Activated T-cell treated with anti-CD3 and anti-CD28 coated beads, Interleukin-2, amount 50 U/mL, for 4 hours (primary cell): ENCODE data around the gene WDR59. TPM values are rescaled to one million over a fixed set of nuclear protein-coding genes. Genes with fewer than 3 reads are reported as not detected.
"Not testable (repeated sequence)": the region's sequence is repeated elsewhere in the genome, so short reads cannot be mapped to it uniquely, and the experiment has no call there.

Experiments
- ATAC-seq, 2 donors: fragments of 200-7000 bp; cut with Tn5 transposase; one replicate each; pipeline ENCODE4 v1.10.0; 2021
- DNase-seq: peaks from one replicate; pipeline ENCODE4 v3.0.0-alpha.2; 2020
- H3K27me3 Mint-ChIP-seq: one replicate; pipeline ENCODE4 v1.8.0; 2021; ENCODE audit warnings: low read depth, mixed read lengths
- H3K36me3 Mint-ChIP-seq: one replicate; pipeline ENCODE4 v1.8.0; 2022; ENCODE audit warnings: mixed read lengths; ENCODE audit not compliant: insufficient read depth
- H3K4me1 Mint-ChIP-seq: one replicate; pipeline ENCODE4 v1.8.0; 2021; ENCODE audit warnings: low read depth, mixed read lengths
- H3K4me3 Mint-ChIP-seq: one replicate; pipeline ENCODE4 v1.8.0; 2021; ENCODE audit warnings: mild to moderate bottlenecking, moderate library complexity, mixed read lengths
- H3K9me3 Mint-ChIP-seq: one replicate; pipeline ENCODE4 v1.8.0; 2021; ENCODE audit warnings: mixed read lengths
- total RNA-seq, 3 donors: library from RNA; stranded (reverse); gene quantifications; one replicate each; pipeline ENCODE4 v1.2.1, GENCODE V29; 2021

Gene WDR59
- total RNA-seq, 3 donors from 2014 or later: 49.3 to 61.8 (median 58.4) TPM

DNA sequence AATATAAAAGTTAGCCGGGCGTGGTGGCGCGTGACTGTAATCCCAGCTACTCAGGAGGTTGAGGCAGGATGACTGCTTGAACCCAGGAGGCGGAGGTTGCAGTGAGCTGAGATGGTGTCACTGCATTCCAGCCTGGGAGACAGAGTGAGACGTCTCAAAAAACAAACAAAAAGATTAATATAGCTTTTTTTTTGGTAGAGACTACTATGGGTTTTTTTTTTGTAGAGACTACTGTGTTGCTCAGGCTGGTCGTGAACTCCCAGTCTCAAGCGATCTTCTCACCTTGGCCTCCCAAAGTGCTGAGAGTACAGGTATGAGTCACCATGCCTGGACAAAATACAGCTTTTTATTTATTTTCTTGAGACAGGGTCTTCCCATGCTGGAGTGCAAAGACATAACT, 34.1 kb upstream of the WDR59 start:
- no peak for ATAC-seq
- peaks cover 9% of the 10 kb centered on the region for H3K9me3 Mint-ChIP-seq
- H3K27me3 Mint-ChIP-seq: no peaks in the 10 kb centered on the region
- H3K36me3 Mint-ChIP-seq: peaks cover 13% of the 10 kb centered on the region
- H3K4me1 Mint-ChIP-seq: peaks cover 15% of the 10 kb centered on the region
- DNase-seq: no peak
- H3K4me3 Mint-ChIP-seq: no peak overlapping the region

DNA sequence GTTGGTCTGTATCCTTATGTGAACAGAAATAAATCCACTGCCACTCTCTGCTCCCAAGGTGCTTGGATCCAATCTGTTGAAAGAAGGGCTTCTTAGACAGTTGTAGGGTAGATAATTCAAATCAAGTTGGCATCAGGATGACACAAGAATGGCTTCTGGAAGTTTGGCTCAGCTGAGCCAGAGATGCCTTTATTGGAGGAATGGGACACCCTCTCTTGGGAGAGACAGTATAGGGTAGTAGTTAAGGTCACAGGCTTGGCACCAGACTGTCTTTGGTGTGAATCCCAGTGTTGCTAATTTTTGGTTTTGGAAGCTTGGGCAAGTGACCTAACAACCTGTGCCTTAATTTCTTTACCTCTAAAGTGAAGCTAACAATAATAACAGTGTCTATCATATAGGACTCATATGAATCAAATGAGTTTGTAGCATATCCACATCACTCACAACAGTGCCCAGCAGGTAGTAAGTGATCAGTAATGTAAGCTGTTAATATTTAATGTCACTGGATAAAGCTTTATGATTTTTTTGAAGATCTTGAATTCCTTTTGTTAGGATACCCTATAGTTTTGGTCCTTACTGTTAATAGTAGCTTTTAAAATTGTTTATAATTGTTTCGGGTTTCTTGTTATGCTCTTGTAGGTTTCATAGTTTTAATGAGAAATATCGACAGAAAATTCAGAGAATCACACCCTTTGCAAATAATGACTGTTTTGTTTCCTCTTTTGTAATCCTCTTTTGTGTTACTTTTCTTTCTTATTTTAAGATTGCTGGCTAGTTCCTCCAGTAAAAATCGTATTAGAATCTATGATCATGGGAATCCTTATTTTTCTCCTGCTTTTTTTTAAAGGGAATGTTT, 33.0 kb upstream of the WDR59 start:
- peaks cover 15% of the 10 kb centered on the region for H3K4me1 Mint-ChIP-seq

DNA sequence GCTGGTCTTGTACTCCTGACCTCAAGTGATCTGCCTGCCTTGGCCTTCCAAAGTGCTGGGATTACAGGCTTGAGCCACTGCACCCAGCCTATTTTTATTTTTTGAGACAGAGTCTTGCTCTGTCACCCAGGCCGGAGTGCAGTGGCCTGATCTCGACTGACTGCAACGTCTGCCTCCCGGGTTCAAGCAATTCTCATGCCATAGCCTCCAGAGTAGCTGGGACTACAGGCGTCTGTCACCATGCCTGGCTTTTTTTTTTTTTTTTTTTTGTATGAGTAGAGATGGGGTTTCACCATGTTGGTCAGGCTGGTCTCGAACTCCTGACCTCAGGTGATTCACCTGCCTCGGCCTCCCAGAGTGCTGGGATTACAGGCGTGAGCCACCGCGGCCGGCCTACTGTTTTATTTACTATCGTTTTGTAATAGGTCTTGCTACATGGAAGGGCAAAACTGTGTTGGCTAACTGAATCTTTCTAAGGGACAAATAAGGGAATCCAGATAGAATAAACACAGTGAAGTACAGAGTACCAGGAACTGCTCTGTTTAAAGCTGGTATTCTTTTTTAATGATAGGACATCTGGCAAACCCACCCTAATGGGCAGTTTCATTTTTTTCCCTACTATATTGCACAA, 31.6 kb upstream of the WDR59 start:
- ATAC-seq, H3K36me3 Mint-ChIP-seq, H3K9me3 Mint-ChIP-seq, H3K4me3 Mint-ChIP-seq, H3K27me3 Mint-ChIP-seq, DNase-seq: not testable (repeated sequence)
- peaks cover 25% of the 10 kb centered on the region for H3K4me1 Mint-ChIP-seq

More for the DNA sequence above, 33.0 kb upstream of the WDR59 start:
- H3K4me3 Mint-ChIP-seq: no peak overlapping the region
- H3K27me3 Mint-ChIP-seq: no peaks in the 10 kb centered on the region
- H3K36me3 Mint-ChIP-seq: peaks cover 10% of the 10 kb centered on the region
- DNase-seq (no peak), ATAC-seq (no peak)
- H3K9me3 Mint-ChIP-seq: peaks cover 9% of the 10 kb centered on the region

DNA sequence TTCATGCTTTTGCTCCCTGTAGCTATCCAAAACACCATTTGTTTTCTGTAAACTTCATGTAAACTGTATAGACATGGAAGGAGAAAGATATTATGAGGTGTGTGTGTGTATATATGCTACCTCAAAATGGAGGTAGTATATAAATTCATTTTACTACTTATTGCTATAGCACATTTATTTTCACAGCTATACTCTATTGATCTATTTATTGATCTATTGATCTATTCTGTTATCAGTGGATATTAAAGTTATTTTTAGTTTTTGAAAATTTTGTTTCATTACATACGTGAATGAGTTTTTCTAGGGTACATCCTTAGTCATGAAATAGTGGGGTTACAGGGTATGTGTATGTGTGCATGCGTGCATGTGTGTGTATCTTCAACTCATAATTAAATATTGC, 29.4 kb upstream of the WDR59 start:
- Mint-ChIP-seq H3K9me3 (no peaks in the 10 kb centered on the region), H3K4me3 (no peak overlapping the region), H3K4me1 (peaks cover 30% of the 10 kb centered on the region), H3K27me3 (no peaks in the 10 kb centered on the region), H3K36me3 (no peaks in the 10 kb centered on the region)
- ATAC-seq (no peak), DNase-seq (no peak)

DNA sequence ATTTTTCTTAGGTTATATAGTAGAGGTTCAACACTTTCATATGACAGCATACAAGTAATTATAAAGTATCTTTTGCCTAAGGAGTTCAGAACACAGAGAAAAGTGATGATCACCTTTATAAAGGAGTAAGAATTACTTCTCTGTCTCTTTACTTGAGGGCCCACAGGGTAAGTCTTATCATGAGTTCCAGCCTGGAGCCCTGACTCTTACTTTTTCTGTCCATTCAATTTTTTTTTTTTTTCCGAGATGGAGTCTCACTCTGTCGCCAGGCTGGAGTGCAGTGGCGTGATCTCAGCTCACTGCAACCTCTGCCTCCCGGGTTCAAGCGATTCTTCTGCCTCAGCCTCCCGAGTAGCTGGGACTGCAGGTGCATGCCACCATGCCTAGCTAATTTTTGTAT, 28.2 kb upstream of the WDR59 start:
- H3K27me3 Mint-ChIP-seq, ATAC-seq, DNase-seq, H3K36me3 Mint-ChIP-seq, H3K9me3 Mint-ChIP-seq: not testable (repeated sequence)
- H3K4me1 Mint-ChIP-seq: peaks cover 36% of the 10 kb centered on the region
- peak overlapping the region; percentile 21 for H3K4me3 Mint-ChIP-seq

DNA sequence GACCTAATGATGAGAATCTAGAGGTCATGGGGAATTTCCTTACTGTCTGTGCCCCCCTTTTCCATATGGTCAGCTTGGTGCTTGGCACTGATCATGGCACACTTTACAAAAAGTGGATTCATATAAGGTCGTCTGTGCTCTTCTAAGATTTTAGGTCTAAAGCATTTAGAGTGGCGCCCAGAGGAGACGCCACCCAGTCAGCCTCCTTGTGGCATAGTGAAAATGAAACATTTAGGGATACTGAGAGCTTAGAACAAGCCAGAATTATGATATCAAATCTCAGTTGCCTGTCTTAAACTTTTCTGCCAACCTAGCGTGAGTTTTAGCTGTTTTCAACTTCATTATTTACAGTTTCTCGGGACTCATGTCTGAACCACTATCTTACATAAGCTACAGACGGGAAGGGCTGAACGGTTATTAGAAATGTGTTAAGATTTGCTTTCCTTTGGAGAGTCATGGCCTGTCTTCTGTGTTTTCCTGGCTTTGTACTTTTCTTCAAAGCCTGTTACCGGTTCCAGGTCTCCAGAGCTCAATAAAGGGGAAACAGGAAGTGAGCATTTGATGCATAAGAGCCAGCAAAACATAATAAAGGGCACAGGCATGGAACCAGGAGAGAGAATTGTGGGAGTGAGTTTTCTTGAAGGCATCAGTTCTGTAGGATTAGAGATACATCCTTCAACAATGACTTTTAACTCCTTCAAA, 27.6 kb upstream of the WDR59 start:
- peaks cover 36% of the 10 kb centered on the region for H3K4me1 Mint-ChIP-seq
- H3K9me3 Mint-ChIP-seq: no peaks in the 10 kb centered on the region
- ATAC-seq: peak; percentile 27 to 46
- DNase-seq: no peak
- no peaks in the 10 kb centered on the region for H3K36me3 Mint-ChIP-seq
- no peaks in the 10 kb centered on the region for H3K27me3 Mint-ChIP-seq
- peak overlapping the region; percentile 49 for H3K4me3 Mint-ChIP-seq

DNA sequence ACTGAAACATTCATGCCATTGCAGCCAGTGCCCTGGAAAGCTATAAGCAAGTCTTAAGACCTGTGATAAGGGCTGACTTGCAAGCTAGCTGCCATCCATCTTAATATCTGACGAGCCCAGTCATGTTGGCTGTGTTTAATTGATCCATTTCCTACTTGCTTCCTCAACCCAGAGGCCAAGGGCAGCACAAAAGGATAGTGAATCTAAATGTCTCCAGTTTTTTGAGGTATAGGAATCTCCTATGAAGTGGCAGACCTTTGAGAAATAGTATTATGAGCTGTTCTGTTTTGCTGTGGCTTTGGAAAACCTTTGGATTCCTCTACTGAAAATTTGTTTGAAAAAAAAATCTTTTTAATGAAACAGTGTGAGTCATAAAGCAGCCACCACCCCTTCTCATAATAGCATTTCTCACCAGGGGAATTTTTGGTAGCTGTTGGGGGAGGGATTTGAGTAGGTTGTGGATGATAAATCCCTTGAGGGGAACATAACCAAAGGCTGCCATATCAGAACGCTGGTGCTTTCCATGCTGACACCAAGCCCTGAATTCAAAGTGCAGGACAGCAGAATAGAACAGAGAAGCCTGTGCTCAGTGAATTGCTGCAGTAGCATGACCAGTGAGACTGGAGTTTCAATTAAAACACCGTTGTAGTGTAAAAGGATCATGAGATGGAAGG, 26.8 kb upstream of the WDR59 start:
- DNase-seq (peak; percentile 25), ATAC-seq (peak; percentile 95 to 98)
- peak overlapping the region; percentile 49 for H3K4me3 Mint-ChIP-seq
- H3K4me1 Mint-ChIP-seq: peaks cover 36% of the 10 kb centered on the region
- H3K36me3 Mint-ChIP-seq: no peaks in the 10 kb centered on the region
- H3K27me3 Mint-ChIP-seq: no peaks in the 10 kb centered on the region
- no peaks in the 10 kb centered on the region for H3K9me3 Mint-ChIP-seq

DNA sequence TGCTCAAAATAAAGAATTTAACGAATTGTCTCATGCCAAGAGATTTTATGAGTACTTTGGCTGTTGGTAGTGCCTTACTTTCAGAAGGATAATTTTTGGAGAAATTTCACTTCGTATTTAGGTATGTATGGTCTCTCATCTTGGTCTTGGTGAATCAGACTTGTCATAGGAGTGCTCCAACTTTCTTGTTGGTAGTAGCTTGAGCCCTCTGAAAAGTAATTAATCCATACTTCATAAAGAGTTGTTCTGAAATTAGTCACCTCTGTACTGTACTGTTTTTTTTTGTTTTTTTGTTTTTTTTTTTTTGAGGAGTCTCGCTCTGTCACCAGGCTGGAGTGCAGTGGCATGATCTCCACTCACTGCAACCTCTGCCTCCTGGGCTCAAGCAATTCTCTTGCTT, 25.5 kb upstream of the WDR59 start:
- H3K36me3 Mint-ChIP-seq: no peaks in the 10 kb centered on the region
- H3K27me3 Mint-ChIP-seq: no peaks in the 10 kb centered on the region
- ATAC-seq: no peak
- H3K9me3 Mint-ChIP-seq: no peaks in the 10 kb centered on the region
- H3K4me3 Mint-ChIP-seq: no peak overlapping the region
- peaks cover 36% of the 10 kb centered on the region for H3K4me1 Mint-ChIP-seq
- DNase-seq: no peak

DNA sequence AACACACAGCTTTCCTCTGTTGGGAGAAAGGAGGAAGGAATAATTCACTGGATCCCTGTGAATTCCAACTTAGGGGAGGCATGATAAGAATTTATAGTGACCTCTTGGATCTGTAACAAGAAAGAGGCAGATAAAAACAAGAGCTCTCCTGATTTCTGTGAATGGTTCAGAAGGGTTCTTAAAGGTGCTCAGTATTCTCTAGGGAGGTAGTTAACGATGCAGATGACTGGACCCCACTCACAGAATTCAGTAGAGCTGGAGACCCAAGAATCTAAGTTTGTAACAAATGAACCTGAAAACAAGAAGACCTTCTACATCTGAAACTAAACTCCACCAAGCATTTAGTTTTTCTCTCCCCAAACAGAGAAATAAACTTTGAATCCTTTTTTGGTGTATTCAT, 22.5 kb upstream of the WDR59 start:
- Mint-ChIP-seq H3K9me3 (no peaks in the 10 kb centered on the region), H3K36me3 (peaks cover 3% of the 10 kb centered on the region), H3K27me3 (no peaks in the 10 kb centered on the region), H3K4me1 (peaks cover 24% of the 10 kb centered on the region), H3K4me3 (no peak overlapping the region)
- DNase-seq (no peak), ATAC-seq (no peak)

DNA sequence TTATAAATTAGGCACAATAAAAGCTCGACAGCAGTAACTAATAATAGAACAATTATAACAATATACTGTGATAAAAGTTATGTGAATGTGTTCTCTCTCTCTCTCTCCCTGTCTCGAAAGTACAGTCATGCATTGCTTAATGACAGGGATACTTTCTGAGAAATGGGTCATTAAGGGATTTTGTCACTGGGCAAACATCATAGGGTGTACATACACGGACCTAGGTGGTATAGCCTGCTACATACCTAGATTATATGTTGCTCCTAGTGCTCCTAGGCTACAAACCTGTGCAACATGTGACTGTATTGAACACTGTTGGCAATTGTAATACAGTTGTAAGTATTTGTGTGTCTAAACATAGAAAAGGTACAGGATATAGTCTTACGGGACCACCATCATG, 20.8 kb upstream of the WDR59 start:
- Mint-ChIP-seq H3K4me3 (no peak overlapping the region), H3K9me3 (no peaks in the 10 kb centered on the region), H3K27me3 (peaks cover 1% of the 10 kb centered on the region), H3K4me1 (peaks cover 18% of the 10 kb centered on the region), H3K36me3 (peaks cover 7% of the 10 kb centered on the region)
- no peak for ATAC-seq
- DNase-seq: no peak

DNA sequence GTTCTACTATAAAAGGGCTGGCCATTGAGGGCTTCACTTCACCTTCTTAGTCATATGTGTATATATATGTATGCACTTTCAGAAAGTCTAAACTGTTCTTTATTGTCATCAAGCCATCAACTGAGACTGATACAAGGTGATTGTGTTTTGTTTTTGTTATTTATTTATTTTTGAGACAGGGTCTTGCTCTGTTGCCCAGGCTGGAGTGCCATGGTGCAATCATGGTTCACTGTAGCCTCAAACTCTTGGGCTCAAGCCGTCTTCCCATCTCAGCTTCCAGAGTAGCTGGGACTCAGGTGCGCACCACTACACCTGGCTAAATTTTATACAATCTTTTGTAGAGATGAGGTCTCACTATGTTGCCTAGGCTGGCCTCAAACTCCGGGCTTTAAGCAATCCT, 19.5 kb upstream of the WDR59 start:
- Mint-ChIP-seq H3K4me3 (no peak overlapping the region), H3K4me1 (peaks cover 27% of the 10 kb centered on the region), H3K9me3 (no peaks in the 10 kb centered on the region), H3K36me3 (peaks cover 7% of the 10 kb centered on the region), H3K27me3 (peaks cover 6% of the 10 kb centered on the region)
- DNase-seq (no peak), ATAC-seq (no peak)

DNA sequence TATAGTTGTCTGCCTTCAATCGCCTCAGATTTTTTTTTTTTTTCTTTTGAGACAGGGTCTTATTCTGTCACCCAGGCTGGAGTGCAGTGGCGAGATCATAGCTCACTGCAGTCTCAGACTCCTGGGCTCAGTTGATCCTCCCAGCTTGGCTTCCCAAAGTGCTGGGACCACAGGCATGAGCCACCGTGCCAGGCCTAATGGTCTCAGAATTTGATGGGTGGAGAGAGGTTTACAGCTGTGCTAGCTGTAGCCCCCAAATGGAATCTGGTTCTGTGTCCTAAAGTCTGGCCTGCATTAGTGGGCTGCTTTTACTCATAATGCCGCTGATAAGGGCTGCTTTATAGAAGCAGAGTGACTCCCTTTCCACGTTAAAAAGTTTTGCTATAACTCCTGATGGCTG, 19.0 kb upstream of the WDR59 start:
- H3K27me3 Mint-ChIP-seq: peaks cover 6% of the 10 kb centered on the region
- ATAC-seq: no peak
- no peak overlapping the region for H3K4me3 Mint-ChIP-seq
- peaks cover 7% of the 10 kb centered on the region for H3K36me3 Mint-ChIP-seq
- H3K9me3 Mint-ChIP-seq: no peaks in the 10 kb centered on the region
- H3K4me1 Mint-ChIP-seq: peaks cover 24% of the 10 kb centered on the region
- no peak for DNase-seq

DNA sequence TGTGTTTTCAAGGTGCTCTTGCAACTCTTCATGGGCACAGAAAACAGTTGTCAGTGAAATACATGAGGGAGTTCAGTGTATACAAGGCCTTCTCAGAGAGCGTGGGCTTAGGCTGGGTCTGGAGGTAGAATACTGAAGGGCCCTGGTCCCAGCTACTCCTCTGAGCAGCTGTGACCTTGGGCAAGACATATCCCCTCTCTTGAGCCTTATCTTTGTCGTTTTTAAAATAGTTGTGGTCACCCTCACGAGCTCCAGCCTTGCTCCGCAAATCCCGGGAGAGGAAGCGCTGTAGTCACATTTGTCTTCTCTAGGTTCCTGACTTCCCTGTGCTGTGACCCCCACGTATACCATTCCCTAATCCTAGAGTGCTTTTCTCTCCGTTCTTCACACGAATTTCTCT, 17.6 kb upstream of the WDR59 start:
- Mint-ChIP-seq H3K27me3 (peaks cover 6% of the 10 kb centered on the region), H3K4me3 (no peak overlapping the region), H3K4me1 (peaks cover 22% of the 10 kb centered on the region), H3K9me3 (no peaks in the 10 kb centered on the region), H3K36me3 (peaks cover 7% of the 10 kb centered on the region)
- ATAC-seq: no peak
- DNase-seq: no peak

DNA sequence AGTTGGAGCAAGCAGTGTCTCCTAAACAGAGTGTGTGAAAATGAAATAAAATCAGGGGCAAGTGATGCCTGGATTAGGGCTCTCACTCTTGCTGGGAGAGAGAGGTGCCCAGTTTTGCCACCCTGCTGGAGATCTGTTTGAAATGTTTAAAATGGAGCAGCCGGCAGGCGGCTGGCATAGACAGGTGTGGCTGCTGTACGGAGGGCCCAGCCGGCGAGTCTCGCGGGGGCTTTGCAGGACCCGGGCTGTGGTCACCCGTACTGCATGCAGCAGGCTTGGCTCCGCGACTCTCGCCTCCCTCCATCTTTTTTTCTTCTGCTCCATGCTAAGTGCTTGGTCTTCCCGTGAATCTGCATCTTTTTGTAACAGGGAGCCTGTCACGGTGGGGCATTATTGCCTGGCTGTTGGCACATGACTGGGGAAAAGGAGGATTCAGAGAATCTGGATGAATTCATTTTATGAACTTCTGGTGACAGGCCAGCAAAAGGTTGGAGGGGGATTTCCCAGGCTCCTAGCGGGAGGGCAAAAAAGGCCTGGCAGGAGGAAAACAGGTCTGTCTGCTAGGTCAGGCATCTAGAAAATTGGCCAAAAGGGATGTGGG, 15.7 kb upstream of the WDR59 start:
- no peak for DNase-seq
- Mint-ChIP-seq H3K27me3 (peaks cover 6% of the 10 kb centered on the region), H3K4me3 (peak overlapping the region; percentile 87), H3K36me3 (peaks cover 7% of the 10 kb centered on the region), H3K4me1 (peaks cover 22% of the 10 kb centered on the region), H3K9me3 (no peaks in the 10 kb centered on the region)
- no peak for ATAC-seq
